OCI-LY7 (cell line): ENCODE data around the gene MKI67.

Experiments
- CTCF ChIP-seq: fragments of 200-600 bp; sonication (generic); conservative IDR thresholded peaks from 2 replicates; pipeline ENCODE4 v1.5.1; 2014; ENCODE audit warnings: mild to moderate bottlenecking, antibody characterized with exemption, low read length, moderate library complexity, mixed read lengths
- EZH2phosphoT487 ChIP-seq: fragments of 200-600 bp; sonication (generic); IDR thresholded peaks from 2 replicates; pipeline ENCODE4 v1.6.1; 2018; ENCODE audit warnings: low read depth, borderline replicate concordance, mild to moderate bottlenecking, mixed run types, antibody characterized with exemption, low read length, moderate library complexity, mixed read lengths

- TF ChIP-seq CTCF (no peak), EZH2phosphoT487 (no peak)
Observed at GRCh38 chr10:128125416-128125943, 743 bp downstream of the MKI67 start.
